ENCODE data around the gene DNAJC4.

DNAJC4 gene

DNA sequence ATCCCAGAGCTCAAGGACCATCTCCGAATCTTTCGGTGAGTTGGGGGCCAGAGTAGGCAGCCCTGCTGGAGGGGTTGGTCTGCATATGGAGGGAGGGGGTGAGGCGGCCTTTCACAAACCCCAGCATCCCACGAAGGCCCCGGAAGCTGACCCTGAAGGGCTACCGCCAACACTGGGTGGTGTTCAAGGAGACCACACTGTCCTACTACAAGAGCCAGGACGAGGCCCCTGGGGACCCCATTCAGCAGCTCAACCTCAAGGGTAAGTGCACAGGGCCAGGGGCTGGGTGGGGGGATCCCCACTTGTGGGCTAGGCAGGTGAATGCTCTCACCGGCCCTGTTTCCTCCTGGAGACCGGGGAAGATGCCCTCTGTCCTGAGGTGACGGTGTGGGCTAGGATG lies 10.6 kb upstream of the DNAJC4 start:
- no peak for DNase-seq (ENCODE audit: low read depth)
- H3K4me3 ChIP-seq (replicated peaks; ENCODE audit: low read depth, low read length) = no peak overlapping the region

GRCh38 chr11:64220271-64220670 lies 10.1 kb upstream of the DNAJC4 start:
- no peak for DNase-seq (ENCODE audit: low read depth)
- TF ChIP-seq, protein P1, sequence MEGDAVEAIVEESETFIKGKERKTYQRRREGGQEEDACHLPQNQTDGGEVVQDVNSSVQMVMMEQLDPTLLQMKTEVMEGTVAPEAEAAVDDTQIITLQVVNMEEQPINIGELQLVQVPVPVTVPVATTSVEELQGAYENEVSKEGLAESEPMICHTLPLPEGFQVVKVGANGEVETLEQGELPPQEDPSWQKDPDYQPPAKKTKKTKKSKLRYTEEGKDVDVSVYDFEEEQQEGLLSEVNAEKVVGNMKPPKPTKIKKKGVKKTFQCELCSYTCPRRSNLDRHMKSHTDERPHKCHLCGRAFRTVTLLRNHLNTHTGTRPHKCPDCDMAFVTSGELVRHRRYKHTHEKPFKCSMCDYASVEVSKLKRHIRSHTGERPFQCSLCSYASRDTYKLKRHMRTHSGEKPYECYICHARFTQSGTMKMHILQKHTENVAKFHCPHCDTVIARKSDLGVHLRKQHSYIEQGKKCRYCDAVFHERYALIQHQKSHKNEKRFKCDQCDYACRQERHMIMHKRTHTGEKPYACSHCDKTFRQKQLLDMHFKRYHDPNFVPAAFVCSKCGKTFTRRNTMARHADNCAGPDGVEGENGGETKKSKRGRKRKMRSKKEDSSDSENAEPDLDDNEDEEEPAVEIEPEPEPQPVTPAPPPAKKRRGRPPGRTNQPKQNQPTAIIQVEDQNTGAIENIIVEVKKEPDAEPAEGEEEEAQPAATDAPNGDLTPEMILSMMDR (IDR thresholded peaks at IDR 0.05; ENCODE audit: low read length, missing control alignments) = no peak
- no peak overlapping the region for H3K4me3 ChIP-seq (replicated peaks; ENCODE audit: low read depth, low read length)

More for the DNA sequence above, 10.6 kb upstream of the DNAJC4 start:
- TF ChIP-seq, protein P1 (IDR thresholded peaks at IDR 0.05; ENCODE audit: low read length, missing control alignments) = no peak

DNA sequence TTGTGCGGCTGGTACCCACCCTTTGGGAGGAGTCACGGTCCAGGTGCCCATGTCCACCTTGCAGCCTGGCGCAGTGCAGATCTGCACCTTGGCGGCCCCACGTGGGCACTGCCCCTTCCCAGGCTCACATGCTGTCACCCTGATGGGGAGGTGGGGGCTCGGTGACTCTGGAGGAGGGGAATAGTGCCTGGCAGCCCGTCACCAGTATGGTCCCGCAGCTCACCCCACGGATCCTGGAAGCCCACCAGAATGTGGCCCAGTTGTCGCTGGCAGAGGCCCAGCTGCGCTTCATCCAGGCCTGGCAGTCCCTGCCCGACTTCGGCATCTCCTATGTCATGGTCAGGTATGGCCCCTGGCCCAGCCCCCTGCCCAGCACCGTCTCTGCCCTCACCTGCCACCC lies 9.6 kb upstream of the DNAJC4 start:
- TF ChIP-seq, protein P1 (IDR thresholded peaks at IDR 0.05; ENCODE audit: low read length, missing control alignments) = no peak
- H3K4me3 ChIP-seq (replicated peaks; ENCODE audit: low read depth, low read length) = no peak overlapping the region
- DNase-seq (ENCODE audit: low read depth) = no peak

DNA sequence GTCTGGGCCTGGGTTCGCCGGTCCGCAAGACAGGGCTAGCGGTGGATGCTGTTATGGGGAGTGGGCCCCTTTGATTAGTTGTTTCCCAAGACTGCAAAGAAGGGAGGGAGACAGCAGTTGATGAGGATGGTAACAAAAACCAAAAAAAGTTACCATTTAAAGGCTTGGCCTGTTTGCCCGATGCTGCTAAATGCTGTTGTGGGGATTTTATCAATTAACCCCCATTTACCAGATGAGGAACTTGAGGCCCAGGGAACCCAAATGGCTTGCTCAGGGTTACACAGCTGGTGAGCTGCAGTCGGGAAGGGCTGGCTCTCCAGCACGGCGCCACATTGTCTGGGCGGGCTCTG lies 7.7 kb upstream of the DNAJC4 start:
- DNase-seq (ENCODE audit: low read depth) = no peak
- TF ChIP-seq, protein P1 (IDR thresholded peaks at IDR 0.05; ENCODE audit: low read length, missing control alignments) = no peak

DNA sequence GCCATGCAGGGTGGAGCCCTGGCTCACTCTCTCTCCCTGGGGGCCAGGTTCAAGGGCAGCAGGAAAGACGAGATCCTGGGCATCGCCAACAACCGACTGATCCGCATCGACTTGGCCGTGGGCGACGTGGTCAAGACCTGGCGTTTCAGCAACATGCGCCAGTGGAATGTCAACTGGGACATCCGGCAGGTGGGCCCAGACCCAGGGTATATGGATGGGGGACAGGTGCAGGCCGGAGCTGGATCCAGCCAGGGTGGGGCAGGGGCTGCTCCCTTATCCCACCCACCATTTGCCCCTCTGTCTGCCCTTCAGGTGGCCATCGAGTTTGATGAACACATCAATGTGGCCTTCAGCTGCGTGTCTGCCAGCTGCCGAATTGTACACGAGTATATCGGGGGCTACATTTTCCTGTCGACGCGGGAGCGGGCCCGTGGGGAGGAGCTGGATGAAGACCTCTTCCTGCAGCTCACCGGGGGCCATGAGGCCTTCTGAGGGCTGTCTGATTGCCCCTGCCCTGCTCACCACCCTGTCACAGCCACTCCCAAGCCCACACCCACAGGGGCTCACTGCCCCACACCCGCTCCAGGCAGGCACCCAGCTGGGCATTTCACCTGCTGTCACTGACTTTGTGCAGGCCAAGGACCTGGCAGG lies 7.2 kb upstream of the DNAJC4 start:
- TF ChIP-seq, protein P1 (IDR thresholded peaks at IDR 0.05; ENCODE audit: low read length, missing control alignments) = no peak
- H3K4me3 ChIP-seq (replicated peaks; ENCODE audit: low read depth, low read length) = no peak overlapping the region
- no peak for DNase-seq (ENCODE audit: low read depth)

More for the DNA sequence above, 7.7 kb upstream of the DNAJC4 start:
- H3K4me3 ChIP-seq (replicated peaks; ENCODE audit: low read depth, low read length) = no peak overlapping the region

- no peak for DNase-seq (ENCODE audit: low read depth)
- H3K4me3 ChIP-seq (replicated peaks; ENCODE audit: low read depth, low read length) = no peak overlapping the region
- TF ChIP-seq, protein P1 (IDR thresholded peaks at IDR 0.05; ENCODE audit: low read length, missing control alignments) = no peak
These were observed 6.0 kb upstream of the DNAJC4 start for GRCh38 chr11:64224151-64224890.
